IPS-NIHi7 (cell line): ENCODE data around the gene RALGAPA1.

ENCODE experiments used
- DNase-seq: peaks from one replicate; pipeline ENCODE4 v3.0.0; 2012; ENCODE audit warnings: mixed read lengths; ENCODE audit errors: extremely low spot score

The RALGAPA1 gene

DNA sequence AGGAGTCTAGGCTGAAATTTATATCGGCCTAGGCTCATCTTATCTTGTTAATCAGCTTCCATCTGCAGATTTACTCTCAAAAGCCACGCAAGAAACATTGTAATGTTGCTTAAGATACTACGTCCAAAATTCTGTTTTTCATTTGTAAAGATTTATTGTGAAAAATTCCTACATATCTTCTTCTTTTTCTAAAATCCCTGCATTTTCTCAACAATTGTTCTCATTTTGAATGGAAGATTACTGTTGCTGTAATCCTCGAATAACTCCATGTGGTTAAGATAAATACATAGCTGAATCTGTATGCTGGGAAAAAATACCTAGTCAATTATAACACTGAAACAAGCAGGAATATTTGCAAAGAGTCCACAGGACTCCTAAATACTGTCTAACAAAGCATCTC is 259.5 kb downstream of the RALGAPA1 start:
- DNase-seq: no peak

DNA sequence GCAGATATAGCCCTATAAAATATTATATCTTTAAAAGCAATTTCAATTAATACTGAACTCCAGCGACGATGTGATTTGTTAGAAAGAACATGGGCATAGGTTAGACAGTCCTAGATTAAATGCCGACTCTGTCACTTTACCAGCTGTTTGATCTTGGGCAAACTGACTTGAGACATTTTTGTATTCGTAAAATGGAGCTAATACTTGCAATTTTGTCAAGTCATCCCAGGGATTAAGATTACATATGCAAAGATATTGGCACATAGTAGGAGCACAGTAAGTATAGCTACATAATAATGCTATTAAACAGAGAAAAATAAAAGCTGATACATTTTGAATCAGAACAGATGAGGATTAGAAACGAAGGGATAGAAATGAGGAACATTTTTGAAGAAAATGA is 266.1 kb downstream of the RALGAPA1 start:
- no peak for DNase-seq

- no peak for DNase-seq
These were observed 269.1 kb downstream of the RALGAPA1 start for GRCh38 chr14:35539969-35540368.

DNA sequence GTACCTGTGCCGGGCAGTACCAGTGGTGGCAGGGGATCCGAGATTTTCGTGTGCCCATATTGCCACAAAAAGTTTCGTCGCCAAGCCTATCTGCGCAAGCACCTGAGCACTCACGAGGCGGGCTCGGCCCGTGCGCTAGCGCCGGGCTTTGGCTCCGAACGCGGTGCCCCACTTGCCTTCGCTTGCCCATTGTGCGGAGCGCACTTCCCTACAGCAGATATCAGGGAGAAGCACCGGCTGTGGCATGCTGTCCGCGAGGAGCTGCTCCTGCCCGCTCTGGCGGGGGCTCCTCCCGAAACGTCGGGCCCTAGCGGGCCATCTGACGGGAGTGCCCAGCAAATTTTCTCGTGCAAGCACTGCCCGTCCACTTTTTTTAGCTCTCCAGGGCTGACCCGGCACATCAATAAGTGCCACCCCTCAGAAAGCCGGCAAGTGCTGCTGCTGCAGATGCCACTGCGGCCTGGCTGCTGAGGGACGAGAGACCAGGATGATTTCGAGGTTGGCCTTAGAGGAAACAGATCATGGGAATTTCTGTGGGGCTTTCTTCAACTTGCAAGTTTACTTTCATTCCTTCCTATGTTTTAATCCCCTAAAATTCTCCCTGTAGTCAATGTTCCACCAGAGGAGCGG is 273.5 kb downstream of the RALGAPA1 start:
- no peak for DNase-seq

- peak; percentile 86 for DNase-seq
These were observed 274.1 kb downstream of the RALGAPA1 start for GRCh38 chr14:35534873-35535482.

- no peak for DNase-seq
These were observed 274.8 kb downstream of the RALGAPA1 start for GRCh38 chr14:35534208-35534872.

DNA sequence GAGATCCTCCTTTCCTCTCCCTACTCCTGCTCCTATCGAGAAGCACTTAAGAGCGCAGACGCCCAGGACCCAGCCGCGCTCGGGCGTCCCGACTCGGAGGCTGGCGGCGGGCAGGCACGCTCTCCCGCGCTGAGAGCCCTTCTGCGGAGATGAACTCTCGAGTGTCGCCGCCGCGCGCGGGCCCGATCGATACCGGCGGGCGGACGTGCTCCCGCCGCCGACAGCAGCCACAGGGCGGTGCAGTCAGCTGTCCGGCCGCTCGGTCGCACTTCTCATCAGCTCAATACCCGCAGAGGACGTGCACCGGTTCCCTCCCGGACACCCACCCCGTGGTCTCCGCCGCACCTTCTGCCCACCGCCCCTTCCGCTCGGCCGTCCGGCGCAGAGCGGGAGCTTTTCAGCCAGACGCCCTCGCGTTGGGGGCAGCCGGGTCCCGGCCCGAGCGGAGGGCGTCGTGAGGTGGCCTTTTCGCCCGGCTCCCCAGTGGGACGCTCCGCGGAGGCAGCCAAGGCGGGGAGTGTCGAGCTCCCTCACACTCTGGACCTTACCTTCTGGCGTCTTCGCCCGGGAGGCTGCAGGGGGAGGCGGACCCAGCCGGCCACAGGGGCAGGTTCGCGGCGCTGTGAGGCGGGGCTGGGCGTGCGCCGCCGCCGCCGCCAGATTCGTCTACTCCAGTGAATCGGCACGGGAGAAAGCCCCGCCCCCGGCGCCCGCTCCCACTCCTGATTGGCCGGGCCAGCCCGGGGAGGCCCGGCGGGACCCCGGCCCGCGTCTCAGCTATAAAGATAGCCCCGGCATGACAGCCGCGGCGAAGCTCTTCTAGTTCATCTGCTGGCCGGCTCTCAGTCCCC is 275.5 kb downstream of the RALGAPA1 start, which contains the start of gene INSM2:
INSM2 (plus strand) TSS at position 808 of the 851 bp plus-strand sequence. CDS start 89 bp downstream, outside the sequence.
- peak; percentile 88 for DNase-seq

- no peak for DNase-seq
These were observed 276.2 kb downstream of the RALGAPA1 start for GRCh38 chr14:35532783-35533356.

DNA sequence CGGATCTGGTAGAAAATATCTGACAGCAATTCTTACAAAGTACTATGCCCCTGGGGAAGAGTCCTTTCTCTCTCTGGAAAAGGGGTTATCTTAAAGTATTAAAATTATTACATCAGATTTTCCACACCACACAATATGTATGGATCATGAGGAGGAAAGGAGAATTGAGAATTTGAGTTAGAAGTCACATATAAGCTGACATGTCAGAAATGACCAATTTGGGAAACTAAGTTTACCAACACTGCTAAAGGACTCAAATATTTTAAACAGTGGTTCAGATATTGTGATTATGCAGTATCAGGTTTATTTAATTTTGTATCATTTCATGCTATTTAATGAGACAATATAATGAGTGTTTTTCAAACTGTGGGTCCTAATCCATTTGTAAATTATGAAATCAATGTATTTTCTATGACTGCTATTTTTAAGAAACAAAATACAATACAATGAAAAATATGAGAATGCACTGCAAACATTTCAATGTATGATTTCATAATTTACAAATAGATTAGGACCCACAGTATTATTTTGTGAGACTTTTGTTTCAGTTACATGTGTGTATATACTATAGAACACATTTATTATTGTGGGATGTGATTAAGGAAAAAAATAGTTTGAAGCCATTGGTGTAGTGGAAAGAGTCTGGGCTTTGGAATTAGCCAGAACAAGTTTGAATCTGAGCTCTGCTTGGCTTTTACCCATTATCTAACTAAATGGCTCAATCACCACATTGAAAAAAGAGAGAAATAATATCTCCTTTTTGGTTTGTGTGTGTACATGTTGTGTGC is 276.9 kb downstream of the RALGAPA1 start:
- no peak for DNase-seq

DNA sequence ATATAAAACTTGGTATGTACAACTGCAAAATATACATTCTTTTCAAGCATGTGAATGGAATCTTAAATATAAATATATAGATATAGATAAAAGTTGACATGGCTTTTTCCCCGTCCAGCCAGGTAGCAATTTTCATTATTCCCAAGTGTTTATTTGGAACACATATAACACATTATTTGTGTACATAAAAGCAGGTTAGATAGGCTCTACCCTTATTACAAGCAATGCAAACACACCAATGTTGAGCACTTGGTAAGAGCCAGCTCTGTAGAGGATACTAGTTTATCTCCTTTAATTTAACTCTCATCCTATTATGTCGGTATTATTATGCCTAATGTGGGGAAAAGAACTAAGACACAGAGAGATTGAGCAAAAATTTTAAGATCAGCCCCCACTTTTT is 282.1 kb downstream of the RALGAPA1 start:
- no peak for DNase-seq

DNA sequence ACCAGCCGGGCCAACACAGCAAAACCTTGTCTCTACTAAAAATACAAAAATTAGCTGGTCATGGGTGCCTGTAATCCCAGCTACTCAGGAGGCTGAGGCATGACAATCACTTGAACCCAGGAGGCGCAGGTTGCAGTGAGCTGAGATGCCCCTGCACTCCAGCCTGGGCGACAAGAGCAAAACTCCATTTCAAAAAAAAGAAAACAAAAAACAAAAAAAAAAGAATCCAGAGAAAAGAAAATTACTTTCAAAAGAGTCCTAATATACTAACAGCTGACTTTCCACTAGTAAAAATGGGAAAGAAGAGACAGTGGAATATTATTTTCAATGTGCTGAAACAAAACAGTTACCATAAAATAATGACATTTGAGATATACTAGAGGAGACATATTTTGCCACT is 283.4 kb downstream of the RALGAPA1 start:
- DNase-seq: no peak

DNA sequence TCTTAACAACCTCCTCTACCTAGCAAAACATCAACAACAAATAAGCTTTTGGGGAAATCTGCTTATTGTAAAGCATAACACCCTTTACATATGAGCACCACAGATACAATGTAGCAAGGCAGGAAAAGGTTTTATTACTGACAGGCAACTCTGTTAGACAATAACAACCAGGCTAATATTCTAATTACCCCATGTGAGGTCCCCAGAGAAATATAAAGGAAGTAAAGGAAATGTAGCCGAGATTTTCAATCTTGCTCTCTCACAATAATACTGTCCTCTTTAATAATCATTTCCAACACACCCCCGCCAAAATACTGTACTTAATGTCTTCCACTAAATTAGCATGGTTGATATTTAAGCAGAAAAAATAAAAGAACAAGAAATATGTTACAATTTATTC is 289.1 kb downstream of the RALGAPA1 start:
- no peak for DNase-seq

DNA sequence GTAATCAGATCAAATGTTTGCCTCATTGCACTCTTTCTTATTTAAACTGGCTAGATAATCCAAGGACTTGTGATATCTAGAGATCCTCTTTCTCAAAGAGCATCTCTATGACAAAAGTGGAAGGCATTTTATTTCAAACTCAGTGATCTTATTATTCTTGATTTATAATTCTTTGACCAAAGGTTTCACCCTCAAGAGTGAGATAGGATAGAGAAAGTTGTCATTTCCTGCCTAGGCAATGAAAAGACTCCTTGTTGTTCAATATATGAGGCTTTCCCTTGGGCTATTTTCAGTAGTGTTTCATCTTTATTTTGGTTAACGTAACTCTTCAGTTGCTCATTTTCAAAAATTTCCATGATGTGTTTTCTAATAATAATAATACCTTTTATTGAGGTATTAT is 293.2 kb downstream of the RALGAPA1 start:
- DNase-seq: no peak

GRCh38 chr14:35512765-35513164 is 296.3 kb downstream of the RALGAPA1 start:
- no peak for DNase-seq

GRCh38 chr14:35509846-35510245 is 299.2 kb downstream of the RALGAPA1 start:
- no peak for DNase-seq

DNA sequence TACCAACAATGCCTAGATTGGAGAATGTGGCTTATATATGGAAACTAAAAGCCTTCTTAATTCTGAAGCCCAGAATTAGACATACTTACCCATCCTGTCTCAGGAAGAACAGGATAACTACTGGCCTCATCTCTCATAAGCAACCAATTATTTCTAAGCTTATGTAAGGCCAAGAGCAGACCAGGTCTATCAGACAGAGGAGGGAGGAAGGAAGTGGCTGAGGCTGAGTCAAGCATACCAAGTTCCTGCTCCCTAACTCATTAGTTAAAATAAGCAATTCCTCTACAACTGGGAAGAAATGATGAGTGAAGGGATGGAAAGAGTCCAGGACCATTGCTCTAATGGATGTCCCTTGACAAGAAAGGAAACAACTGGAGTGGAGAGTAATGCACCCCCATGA is 302.2 kb downstream of the RALGAPA1 start:
- DNase-seq: no peak

GRCh38 chr14:35506461-35506860 is 302.6 kb downstream of the RALGAPA1 start:
- DNase-seq: no peak

GRCh38 chr14:35504260-35504659 is 304.8 kb downstream of the RALGAPA1 start:
- DNase-seq: no peak

DNA sequence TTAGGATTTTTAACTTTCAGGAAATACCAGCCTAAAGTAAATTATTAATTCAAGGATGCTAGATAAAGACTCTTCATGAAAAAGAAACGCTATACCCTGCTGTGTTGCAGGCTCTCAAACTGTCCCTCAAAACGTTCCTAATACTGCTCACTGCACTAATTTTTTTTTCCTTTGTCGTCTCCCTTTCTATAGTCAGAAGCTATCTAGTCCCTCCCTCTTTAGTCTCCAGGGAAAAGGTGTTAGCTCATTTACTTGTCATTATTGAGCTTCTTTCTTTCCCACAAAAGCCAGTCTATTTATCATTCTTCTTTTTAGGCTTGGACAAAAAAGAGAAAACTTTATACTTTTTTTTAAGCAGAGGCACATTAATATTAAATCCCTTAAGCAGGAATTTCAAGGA is 305.4 kb downstream of the RALGAPA1 start:
- no peak for DNase-seq

DNA sequence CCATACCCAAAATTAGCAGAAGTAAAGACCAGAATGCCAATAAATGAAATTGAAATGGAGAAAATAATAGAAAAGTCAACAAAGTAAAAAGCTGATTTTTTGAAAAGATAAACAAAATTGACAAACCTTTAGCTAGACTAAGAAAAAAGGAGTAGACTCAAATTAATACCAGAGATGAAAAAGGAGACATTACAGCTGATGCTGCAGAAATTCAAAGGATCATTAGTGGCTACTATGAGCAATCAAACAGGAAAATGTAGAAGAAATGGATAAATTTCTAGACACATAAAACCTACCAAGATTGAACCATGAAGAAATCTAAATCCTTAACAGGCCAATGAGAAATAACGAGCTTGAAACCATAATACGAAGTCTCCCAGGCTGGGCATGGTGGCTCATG is 309.9 kb downstream of the RALGAPA1 start:
- no peak for DNase-seq

- no peak for DNase-seq
These were observed 313.8 kb downstream of the RALGAPA1 start for GRCh38 chr14:35495278-35495677.
